GM18909 (cell line): ENCODE results near the gene TBXA2R.
"Not testable (repeated sequence)": the region's sequence is repeated elsewhere in the genome, so short reads cannot be mapped to it uniquely, and the experiment has no call there.

Experiments
- ATAC-seq: cut with Tn5 transposase; IDR thresholded peaks from one replicate; pipeline ENCODE4 v1.9.1; 2021; ENCODE audit warnings: mild to moderate bottlenecking; ENCODE audit not compliant: unreplicated experiment, poor library complexity

Gene TBXA2R

DNA sequence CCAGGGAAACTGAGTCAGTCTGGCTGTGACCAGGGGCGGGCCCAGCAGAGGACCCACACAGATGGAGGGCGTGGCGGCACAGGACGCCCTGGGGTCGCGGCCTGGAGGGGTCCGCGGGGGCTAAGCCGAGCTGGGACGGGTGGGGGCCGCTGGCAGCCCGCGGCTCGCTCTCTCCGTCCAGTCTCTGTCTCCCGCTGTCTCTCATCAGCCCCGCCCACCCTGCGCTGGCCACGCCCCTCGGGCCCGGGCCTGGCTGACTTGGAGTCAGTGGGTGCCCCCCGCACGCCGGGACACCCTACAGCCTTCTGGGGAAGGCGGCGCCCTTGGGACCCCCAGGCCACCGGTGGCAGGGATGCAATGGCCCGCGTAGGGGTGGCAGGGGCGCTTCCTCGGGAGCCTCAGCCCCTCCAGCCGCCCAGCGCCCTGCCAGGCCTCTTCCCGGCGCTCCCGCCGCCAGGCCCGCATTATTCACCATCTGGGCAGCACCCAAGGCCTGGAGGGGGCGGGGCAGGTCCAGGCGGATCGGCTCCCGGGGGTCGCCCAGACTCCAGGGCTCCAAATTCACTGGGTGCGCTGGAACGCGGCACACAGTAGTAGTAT lies at the start of gene TBXA2R:
Gene TBXA2R (minus strand): TSS at position 186 of the 600 bp plus-strand sequence. CDS start 6,241 bp downstream, outside the sequence.
- ATAC-seq, result no peak

DNA sequence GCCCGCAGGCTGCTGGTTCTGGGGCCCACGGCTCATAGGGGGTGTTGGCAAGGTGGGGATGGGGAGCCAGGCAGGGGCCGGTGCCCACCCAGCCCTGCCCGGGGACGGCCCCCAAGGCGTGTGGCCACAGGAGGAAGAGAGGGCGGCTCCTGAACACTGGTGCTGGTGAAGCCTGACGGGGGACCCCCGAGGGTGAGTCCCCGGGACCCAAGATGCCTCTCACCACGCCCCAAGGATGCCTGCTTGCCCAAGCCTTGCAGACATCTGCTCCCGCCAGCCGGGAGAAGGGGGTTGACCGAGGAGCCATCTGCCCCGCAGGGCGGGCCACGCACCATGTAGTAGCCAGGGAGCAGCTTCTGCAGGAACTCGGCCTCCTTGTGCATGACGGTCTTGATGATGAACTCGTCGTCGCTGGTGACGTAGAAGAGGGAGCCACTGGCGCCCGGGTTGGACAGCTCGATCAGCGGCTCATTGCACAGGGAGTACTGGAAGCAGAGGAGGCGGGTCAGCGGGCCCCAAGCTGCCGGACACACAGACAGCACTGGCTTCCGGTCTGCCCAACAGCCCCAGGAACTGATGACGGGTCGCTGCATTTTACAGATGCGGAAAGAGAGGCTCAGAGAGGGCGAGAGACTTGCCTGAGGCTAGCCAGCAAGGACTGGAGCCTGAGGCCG lies 49.5 kb upstream of the TBXA2R start:
- no peak for ATAC-seq

DNA sequence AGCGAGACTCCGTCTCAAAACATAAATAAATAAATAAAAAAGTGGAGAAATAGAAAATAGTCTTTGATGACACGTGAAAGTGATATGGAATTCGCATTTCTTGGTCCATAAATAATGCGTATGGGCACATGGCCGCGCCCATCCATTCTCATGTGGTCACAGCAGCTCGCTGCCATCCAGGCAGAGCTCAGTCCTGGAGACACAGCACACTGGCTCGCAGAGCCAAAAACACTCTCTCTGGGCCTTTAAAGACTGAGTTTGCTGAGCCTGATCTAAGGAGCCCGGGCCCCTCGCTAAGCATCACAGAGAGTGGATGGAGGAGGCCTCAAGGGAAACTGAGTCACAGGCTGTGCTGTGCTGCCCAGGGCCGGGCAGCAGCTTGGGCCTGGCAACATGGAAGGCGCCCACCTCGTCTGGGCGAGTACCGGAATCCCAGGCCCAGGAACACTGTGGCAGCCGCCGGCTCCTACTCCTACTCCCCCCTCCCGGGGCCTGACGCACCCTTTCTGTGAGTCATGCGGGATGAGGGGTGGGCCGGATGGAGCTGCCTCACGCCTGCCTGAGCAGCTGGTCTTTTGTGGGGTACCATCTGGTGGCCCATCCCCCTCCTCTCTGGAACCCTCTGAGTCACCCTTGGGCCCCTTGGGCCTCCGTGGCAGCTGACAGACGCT lies 48.9 kb upstream of the TBXA2R start:
- no peak for ATAC-seq

DNA sequence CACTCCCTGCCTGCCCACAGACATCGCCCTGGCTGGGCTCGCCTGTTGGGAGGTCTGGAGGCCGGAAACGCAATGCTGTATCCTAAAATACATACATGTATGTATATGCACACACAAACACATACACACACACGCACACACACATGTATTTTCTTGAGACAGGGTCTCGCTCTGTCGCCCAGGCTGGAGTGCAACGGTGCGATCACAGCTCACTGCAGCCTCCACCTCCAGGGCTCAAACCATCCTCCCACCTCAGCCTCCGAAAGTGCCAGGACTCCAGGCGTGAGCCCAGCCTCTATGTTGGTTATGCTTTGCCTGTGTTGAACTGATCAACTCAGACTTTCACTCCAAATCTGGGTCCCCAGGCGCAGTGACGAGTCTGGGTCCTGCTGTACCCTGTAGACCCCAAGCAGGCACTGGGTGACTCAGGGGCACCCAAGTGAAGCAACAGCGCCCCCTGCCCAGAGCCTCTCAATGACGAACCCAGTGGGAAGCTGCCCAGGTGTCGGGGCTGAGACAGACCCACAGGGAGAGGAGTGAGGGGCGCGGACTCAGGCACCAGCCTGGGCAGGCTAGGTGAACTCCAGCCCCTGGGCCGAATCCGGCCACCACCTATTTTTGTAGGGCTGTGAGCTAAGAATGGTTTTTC lies 47.3 kb upstream of the TBXA2R start:
- ATAC-seq, result no peak

DNA sequence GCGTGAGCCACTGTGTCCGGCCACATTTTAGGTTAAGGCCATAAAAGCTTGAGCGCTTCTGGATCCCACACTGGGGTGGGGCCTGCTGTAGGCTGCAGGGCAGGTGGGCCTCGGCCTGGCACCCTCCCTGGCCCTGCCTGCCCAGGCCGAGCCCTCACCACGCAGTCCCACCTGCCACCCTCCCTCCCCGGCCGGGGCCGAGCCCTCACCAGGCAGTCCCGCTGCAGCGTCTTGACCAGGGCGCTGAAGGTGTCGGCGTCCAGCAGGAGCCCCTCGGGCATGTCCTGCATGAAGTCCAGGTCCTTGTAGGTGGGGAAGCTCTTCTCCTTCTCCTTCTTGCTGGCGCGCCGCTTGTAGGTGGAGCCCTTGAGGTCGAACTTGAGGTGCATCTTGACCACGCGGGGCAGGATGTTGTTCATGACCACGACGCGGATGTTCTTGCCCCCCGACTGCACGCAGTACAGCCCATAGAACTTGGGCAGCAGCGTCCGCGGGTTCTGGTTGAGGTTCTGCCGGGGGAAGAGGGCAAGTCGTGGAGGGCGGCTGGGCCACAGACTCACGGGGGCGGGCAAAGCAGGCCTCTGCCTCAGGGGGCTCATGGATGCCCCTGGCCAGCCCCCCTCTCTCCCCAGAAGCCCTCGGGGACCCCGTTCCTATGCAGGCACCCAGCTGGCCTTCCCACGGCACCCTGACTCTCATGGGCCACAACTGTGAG lies 46.6 kb upstream of the TBXA2R start:
- no peak for ATAC-seq

DNA sequence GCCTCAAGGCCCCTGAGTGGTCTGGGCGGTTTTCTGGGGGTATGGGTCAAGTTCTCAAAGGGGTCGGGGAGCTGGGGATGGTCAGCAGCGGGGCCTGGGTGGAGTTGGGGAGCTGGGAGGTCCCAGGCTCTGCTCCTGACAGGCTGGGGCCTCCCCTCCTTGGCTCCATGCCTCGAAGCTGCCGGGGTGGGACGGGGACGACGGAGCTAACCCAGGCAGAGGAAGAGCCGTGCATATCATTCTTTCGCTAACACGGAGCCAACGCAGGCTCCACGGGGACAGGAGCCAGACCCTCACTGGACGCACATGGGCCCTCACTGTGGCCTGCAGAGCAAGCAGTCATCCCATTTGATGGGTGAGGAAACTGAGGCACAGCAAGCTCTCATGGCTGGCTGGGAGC lies 45.7 kb upstream of the TBXA2R start:
- ATAC-seq, result no peak

DNA sequence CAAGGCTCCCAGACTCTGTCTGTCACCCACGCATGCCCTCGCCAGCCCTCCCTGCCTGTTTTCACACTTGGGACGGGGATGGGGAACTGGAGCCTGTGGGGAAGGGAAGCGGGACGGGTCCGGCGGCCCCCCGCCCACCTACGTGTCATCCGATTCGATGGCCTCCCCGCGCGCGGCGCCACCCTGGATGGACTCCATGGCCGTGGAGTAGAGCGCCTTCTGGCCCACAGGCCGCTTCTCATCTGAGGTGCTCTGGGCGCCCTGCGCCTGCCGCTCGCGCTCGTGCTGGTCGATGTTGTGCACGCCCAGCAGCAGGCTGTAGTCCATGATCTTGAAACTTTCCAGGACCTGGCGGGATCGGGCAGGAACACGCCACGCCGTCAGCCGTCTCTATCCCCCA lies 45.0 kb upstream of the TBXA2R start:
- no peak for ATAC-seq

DNA sequence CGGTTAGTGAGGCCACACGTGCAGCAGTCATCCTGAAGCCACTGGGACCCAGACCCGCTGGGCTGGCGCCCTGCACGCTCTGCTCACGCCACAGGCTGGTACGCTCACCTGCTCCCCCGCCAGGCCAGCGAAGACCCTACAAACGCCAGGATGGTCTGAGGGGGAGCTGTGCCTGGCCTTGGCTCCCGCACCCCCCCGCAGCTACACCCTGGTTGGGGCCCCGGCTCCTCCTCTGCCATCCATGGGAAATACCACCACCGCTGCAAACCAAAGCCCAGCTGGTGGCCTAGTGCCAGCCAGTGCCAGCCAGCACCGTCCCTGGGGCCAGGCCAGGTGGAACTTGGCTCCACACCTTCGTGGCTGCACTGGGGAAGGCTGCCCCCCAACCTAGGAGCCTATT lies 43.2 kb upstream of the TBXA2R start:
- ATAC-seq, result no peak

DNA sequence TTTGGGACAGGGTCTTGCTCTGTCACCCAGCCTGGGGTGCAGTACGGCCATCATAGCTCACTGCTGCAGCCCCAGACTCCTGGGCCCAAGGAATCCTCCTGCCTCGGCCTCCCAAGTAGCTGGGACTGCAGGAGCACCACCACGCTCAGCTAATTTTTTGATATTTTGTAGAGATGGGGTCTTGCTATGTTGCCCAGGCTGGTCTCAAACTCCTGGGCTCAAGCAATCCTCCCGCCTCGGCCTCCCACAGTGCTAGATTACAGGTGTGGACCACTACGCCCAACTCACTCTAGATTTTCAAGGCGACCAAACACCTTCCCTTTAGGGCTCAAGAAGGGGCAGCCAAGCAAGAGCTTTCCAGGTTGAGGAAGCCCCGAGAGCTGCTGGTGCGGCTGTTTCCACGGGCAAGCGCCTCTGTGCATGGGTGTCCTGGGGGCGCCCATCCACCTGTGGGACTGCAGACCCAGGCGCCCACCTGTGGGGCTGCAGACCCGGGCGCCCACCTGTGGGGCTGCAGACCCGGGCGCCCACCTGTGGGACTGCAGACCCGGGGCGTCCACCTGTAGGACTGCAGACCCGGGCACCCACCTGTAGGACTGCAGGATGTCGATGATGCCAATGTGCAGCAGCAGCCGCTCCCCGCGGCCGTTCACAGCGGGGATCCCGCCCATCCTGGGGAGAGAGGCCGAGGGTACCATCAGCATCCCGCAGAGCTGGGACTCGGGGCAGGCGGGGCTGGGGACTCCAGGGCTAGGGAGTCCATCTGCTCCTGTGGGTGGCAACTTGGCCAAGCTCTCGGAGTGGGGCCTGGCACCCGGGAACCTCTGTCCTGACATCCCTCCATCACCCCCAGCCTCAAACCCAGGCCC lies 41.6 kb upstream of the TBXA2R start:
- no peak for ATAC-seq

DNA sequence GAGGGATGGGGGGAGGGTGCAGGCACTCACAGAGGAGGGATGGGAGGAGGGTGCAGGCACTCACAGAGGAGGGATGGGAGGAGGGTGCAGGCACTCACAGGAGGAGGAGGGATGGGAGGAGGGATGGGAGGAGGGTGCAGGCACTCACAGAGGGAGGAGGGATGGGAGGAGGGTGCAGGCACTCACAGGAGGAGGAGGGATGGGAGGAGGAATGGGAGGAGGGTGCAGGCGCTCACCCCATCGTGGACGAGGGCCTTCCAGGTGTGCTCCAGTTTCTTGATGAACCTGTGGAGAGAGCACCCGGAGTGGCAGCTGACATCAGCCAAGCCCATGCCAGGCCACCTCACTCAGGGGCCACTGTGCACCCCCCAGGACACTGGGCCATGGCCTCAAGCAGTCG lies 40.4 kb upstream of the TBXA2R start:
- not testable (repeated sequence) for ATAC-seq

DNA sequence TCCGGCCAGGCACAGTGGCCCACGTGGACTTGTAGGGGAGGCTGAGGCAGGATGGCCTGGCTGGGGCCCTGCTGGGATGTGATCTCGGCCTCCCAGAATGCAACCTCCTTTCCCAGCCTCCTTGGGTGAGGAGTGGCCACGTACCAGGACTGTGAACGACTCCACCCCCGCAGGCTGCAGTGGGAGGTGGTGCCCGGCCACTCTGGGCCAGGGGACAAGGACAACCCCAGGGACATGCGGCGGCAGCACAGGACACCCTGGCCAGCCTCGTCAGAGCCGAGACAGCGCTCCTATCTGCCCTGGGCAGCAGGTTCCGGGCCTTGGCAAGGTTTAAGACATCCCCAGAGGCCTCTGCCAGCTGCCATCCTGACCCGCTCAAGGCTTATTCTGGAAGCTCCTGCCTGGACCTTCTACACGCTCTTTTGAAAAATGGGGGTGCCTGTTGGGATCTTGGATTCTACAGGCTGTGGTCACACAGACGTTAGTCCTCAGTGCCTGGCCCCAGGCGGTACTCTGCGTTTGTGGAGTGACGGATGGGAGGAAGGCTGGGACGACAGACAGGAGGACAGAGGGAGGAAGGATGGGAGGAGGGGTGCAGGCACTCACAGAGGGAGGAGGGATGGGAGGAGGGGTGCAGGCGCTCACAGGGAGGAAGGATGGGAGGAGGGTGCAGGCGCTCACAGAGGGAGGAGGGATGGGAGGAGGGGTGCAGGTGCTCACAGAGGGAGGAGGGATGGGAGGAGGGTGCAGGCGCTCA lies 39.8 kb upstream of the TBXA2R start:
- no peak for ATAC-seq

DNA sequence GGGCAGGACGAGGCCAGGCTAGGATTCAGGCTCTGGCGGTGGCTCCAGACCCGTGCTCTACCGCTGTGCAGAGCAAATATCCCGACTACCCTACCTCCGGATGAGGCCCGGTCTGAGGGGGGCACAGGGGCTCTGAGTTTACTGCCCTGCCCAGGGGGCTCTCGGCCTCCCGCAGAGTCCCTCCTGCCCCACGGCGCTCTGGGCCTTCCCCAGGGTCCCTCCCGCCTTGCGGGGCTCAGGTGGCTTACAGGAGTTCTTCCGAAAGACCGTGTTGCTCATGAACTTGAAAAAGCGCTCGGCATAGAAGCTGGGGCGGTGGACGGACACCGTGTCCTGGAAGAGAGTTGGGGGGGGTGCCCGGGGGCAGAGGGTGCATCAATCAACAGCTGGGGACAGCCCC lies 39.1 kb upstream of the TBXA2R start:
- ATAC-seq, result no peak

DNA sequence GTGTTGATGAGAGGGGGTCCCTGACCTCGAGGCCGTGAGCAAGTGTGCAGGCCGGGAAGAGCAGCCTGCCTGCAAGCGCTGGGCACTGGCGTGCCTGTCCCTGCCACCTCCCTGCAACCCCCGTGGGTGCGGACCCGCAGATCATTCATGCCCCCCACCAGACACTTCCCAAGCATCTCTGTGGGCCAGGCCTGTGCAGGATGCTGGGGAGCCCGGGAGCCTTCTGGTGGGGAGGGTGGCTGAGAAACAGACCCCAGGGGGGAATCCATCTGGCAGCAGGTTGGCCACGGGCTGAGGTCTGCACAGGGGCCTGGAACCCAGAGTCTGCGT lies 38.4 kb upstream of the TBXA2R start:
- ATAC-seq, result no peak

DNA sequence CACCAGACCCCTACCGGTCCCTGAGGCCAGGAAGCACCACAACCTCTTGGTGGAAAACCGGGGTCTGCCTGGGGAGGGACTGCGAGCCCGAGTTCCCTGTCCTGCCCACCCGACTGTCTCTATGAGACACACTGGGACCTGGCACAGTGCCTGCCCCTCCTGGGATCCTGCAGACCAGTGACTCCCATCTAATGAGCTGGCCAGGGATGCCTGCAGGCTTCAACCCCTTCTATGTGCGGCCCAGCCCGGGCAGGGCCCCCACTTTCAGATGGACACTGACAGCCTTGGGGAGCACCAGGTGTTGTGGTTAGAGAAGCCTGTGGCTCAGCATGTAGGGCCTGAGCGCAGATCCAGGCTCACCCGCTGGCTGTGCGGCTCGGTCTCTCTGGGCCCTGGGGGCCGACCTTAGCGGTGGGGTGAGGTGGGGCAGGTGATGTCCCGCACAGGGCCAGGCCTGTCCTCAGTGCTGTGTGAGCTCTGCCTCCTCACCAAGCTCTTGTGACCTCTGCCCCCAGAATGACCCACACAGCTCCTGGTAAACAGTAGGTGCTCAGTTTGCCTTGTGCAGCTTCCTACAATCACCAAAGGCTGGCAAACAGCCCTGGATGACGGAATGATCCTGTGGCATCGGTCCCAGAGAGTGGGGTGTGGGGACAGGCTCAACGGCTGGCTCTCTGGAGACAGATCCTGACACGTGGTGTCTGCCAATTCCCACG lies 37.8 kb upstream of the TBXA2R start:
- no peak for ATAC-seq

DNA sequence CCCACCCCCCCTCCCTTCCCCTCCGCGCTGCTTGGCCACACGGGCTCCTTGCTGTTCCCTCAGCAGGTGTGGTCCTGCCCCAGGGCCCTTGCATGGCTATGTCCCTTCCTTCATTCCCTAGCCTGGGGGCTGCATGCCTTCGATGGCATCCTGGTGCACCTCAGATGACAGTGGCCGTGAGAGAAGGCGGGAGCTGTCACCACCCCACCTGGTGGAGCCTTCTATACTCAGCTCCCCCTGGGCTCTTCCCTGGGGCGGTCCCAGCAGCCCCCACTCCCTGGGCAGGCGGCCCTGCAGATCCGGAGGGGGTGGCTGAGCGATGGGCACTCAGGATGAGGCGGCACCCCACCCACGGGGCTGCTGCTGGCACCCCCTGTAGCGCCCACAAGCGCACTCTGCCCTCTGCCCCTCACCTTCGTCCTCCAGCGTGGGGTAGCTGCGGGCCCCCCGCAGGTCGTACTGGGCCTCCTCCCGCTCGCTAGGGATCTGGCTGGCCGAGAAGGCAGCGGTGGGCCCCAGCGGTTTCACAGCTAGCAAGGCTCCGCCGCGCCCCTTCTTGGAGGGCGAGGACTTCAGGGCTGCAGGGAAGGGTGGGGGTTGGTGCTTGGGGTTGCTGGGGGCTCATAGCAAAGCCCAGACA lies 37.1 kb upstream of the TBXA2R start:
- ATAC-seq, result no peak

DNA sequence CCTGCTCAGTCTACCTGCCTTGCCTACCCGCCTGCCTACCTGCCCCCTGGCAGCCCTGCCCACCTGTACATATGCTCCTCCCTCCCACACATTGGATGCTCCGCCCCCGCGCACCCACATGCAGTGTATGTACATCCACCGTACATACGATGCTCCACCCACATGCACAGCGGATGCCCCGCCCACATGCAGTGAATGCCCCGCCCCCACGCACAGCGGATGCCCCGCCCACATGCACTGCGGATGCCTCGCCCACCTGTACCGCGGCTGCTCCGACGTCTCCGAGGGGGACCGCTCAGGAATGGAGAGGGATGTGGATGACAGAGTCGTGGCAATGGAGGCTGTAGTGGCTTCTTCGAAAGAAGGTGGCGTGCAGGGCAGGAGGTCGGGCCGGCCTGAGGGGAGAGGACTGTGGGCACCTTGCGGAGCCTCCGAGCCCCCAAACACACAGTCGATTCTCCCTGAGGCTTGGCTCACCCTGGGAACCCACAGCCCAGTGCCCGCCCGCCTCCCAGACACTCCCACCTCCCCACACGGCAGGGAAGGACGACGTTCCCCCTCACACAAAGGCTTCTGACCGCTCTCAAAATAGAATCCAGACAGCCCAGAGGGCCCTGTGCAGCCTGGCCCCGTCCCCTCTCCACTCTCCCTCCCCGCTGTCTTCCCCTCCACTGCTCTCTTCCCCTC lies 36.5 kb upstream of the TBXA2R start:
- no peak for ATAC-seq

DNA sequence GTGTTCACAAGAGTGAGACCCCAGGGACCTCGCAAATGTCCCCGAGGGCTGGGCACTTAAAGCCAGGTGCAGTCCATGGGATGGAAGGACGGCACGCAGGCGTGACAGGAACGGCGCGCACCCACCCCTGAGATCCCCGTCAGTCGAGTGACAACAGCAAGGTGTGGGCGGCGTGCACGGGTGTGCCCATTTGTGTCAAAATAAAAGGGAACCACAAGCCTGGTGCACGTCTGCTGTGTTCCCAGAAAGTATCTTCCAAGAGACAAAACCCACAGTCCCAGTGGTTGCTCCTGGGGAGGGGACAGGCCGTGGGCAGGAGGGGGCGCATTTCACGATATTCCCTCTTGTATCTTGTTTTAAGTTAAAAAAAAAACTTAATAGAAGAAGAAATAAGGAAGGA lies 35.6 kb upstream of the TBXA2R start:
- no peak for ATAC-seq
